Loucy (cell line): ENCODE data around the gene ZCCHC2.

Experiments
- H2AFZ ChIP-seq: fragments of 200-600 bp; sonication (generic); 2 replicates; pipeline ENCODE4 v1.6.0; 2016; ENCODE audit warnings: antibody characterized with exemption, mild to moderate bottlenecking, low read length, moderate library complexity
- H3F3A ChIP-seq: fragments of 200-600 bp; 2 replicates; pipeline ENCODE4 v1.6.0; 2016; ENCODE audit warnings: antibody characterized with exemption, low read depth, mild to moderate bottlenecking
- H3K27me3 ChIP-seq: fragments of 200-600 bp; sonication (generic); 2 replicates; pipeline ENCODE4 v1.6.1; 2014; ENCODE audit warnings: low read length, mild to moderate bottlenecking; ENCODE audit not compliant: insufficient read depth, poor library complexity, severe bottlenecking
- H3K36me3 ChIP-seq: fragments of 200-600 bp; sonication (generic); 2 replicates; pipeline ENCODE4 v1.6.1; 2016; ENCODE audit warnings: low read length; ENCODE audit not compliant: insufficient read depth
- H3K4me1 ChIP-seq: fragments of 200-600 bp; sonication (generic); 2 replicates; pipeline ENCODE4 v1.5.1; 2014; ENCODE audit warnings: low read length, mild to moderate bottlenecking; ENCODE audit not compliant: insufficient read depth, poor library complexity, severe bottlenecking
- H3K4me2 ChIP-seq: fragments of 200-600 bp; sonication (generic); 2 replicates; pipeline ENCODE4 v1.6.0; 2014; ENCODE audit warnings: antibody characterized with exemption, low read length, low read depth, mild to moderate bottlenecking; ENCODE audit not compliant: poor library complexity, severe bottlenecking
- H3K4me3 ChIP-seq: fragments of 200-600 bp; sonication (generic); 2 replicates; pipeline ENCODE4 v1.5.1; 2014; ENCODE audit warnings: low read length, mild to moderate bottlenecking, mixed read lengths; ENCODE audit not compliant: poor library complexity, severe bottlenecking
- H3K79me2 ChIP-seq: fragments of 200-600 bp; sonication (generic); 2 replicates; pipeline ENCODE4 v1.6.1; 2014; ENCODE audit warnings: low read length; ENCODE audit not compliant: insufficient read depth
- H3K9ac ChIP-seq: fragments of 200-600 bp; sonication (generic); 2 replicates; pipeline ENCODE4 v1.6.0; 2014; ENCODE audit warnings: mild to moderate bottlenecking, low read depth, low read length, moderate library complexity; ENCODE audit not compliant: poor library complexity, severe bottlenecking
- H3K9me2 ChIP-seq: fragments of 200-600 bp; sonication (generic); replicated peaks from 2 replicates; pipeline ENCODE4 v1.6.1; 2016; ENCODE audit warnings: low read depth, low read length, mixed read lengths
- H3K9me3 ChIP-seq: fragments of 200-600 bp; sonication (generic); 2 replicates; pipeline ENCODE4 v1.6.1; 2014; ENCODE audit warnings: mild to moderate bottlenecking, antibody characterized with exemption, low read length, low read depth; ENCODE audit not compliant: insufficient read depth
- H4K20me1 ChIP-seq: fragments of 200-600 bp; sonication (generic); 2 replicates; pipeline ENCODE4 v1.6.0; 2014; ENCODE audit warnings: antibody characterized with exemption, low read length, mild to moderate bottlenecking; ENCODE audit not compliant: insufficient read depth, poor library complexity, severe bottlenecking
- CTCF ChIP-seq: fragments of 200-600 bp; sonication (generic); conservative IDR thresholded peaks from 2 replicates; pipeline ENCODE4 v1.5.1; 2014; ENCODE audit warnings: mild to moderate bottlenecking, antibody characterized with exemption, low read length
- EZH2phosphoT487 ChIP-seq: fragments of 200-600 bp; IDR thresholded peaks from 2 replicates; pipeline ENCODE4 v1.6.1; 2018; ENCODE audit warnings: antibody characterized with exemption, mild to moderate bottlenecking, moderate library complexity, borderline replicate concordance

Gene ZCCHC2

GRCh38 chr18:62531931-62532330, 9.1 kb downstream of the ZCCHC2 start:
- Histone ChIP-seq H4K20me1 (no peaks in the 10 kb centered on the region), H3K4me2 (no peak overlapping the region), H3K4me1 (peaks cover 40% of the 10 kb centered on the region), H3K79me2 (peaks cover 94% of the 10 kb centered on the region), H3K36me3 (no peaks in the 10 kb centered on the region), H3K27me3 (no peaks in the 10 kb centered on the region), H3K4me3 (no peak overlapping the region), H2AFZ (no peak overlapping the region), H3F3A (peaks cover 5% of the 10 kb centered on the region; the same call in 1 of the 2 replicates), H3K9ac (no peak overlapping the region), H3K9me3 (no peaks in the 10 kb centered on the region), H3K9me2 (no peaks in the 10 kb centered on the region)
- TF ChIP-seq CTCF, result no peak
- no peak for TF ChIP-seq EZH2phosphoT487

GRCh38 chr18:62536005-62536404, 13.2 kb downstream of the ZCCHC2 start:
- Histone ChIP-seq H3K9ac (no peak overlapping the region), H3K4me1 (peaks cover 13% of the 10 kb centered on the region), H3K9me3 (no peaks in the 10 kb centered on the region), H4K20me1 (no peaks in the 10 kb centered on the region), H3K4me2 (no peak overlapping the region), H3K27me3 (no peaks in the 10 kb centered on the region), H3F3A (no peaks in the 10 kb centered on the region), H3K4me3 (no peak overlapping the region), H2AFZ (no peak overlapping the region), H3K36me3 (peaks cover 13% of the 10 kb centered on the region; the same call in 1 of the 2 replicates), H3K9me2 (no peaks in the 10 kb centered on the region), H3K79me2 (peaks cover 60% of the 10 kb centered on the region)
- TF ChIP-seq CTCF (no peak), EZH2phosphoT487 (no peak)

- Histone ChIP-seq H3K9me2 (no peaks in the 10 kb centered on the region), H3K4me3 (no peak overlapping the region), H3K79me2 (peaks cover 48% of the 10 kb centered on the region), H3K9ac (no peak overlapping the region), H3K9me3 (no peaks in the 10 kb centered on the region), H4K20me1 (no peaks in the 10 kb centered on the region), H3K4me2 (no peak overlapping the region), H3K36me3 (peaks cover 22% of the 10 kb centered on the region; the same call in 1 of the 2 replicates), H3F3A (no peaks in the 10 kb centered on the region), H3K4me1 (peaks cover 10% of the 10 kb centered on the region), H2AFZ (no peak overlapping the region), H3K27me3 (no peaks in the 10 kb centered on the region)
- no peak for TF ChIP-seq EZH2phosphoT487
- TF ChIP-seq CTCF, result no peak
Measured at GRCh38 chr18:62537042-62537894, 14.4 kb downstream of the ZCCHC2 start.
